Activated T-cell treated with anti-CD3 and anti-CD28 coated beads, Interleukin-2, amount 50 U/mL, for 4 hours (primary cell): ENCODE data around the gene RASA3. TPM values are rescaled to one million over a fixed set of nuclear protein-coding genes. Genes with fewer than 3 reads are reported as not detected.
A peak's percentile ranks its signal among the peaks of the same experiment; 100 is the strongest.

Source experiments
- ATAC-seq, 2 donors: fragments of 200-7000 bp; cut with Tn5 transposase; one replicate each; pipeline ENCODE4 v1.10.0; 2021
- DNase-seq: peaks from one replicate; pipeline ENCODE4 v3.0.0-alpha.2; 2020
- H3K27me3 Mint-ChIP-seq: one replicate; pipeline ENCODE4 v1.8.0; 2021; ENCODE audit warnings: low read depth, mixed read lengths
- H3K36me3 Mint-ChIP-seq: one replicate; pipeline ENCODE4 v1.8.0; 2022; ENCODE audit warnings: mixed read lengths; ENCODE audit not compliant: insufficient read depth
- H3K4me1 Mint-ChIP-seq: one replicate; pipeline ENCODE4 v1.8.0; 2021; ENCODE audit warnings: low read depth, mixed read lengths
- H3K4me3 Mint-ChIP-seq: one replicate; pipeline ENCODE4 v1.8.0; 2021; ENCODE audit warnings: mild to moderate bottlenecking, moderate library complexity, mixed read lengths
- H3K9me3 Mint-ChIP-seq: one replicate; pipeline ENCODE4 v1.8.0; 2021; ENCODE audit warnings: mixed read lengths
- total RNA-seq, 3 donors: library from RNA; stranded (reverse); gene quantifications; one replicate each; pipeline ENCODE4 v1.2.1, GENCODE V29; 2021

Gene RASA3
- total RNA-seq, 3 donors from 2014 or later: 23.7 to 28.7 (median 26.6) TPM

GRCh38 chr13:114049026-114049425 is 83.4 kb downstream of the RASA3 start:
- no peaks in the 10 kb centered on the region for H3K27me3 Mint-ChIP-seq
- no peaks in the 10 kb centered on the region for H3K9me3 Mint-ChIP-seq
- H3K4me1 Mint-ChIP-seq: peaks cover 69% of the 10 kb centered on the region
- H3K36me3 Mint-ChIP-seq: peaks cover 10% of the 10 kb centered on the region
- DNase-seq (peak; percentile 59), ATAC-seq (peak; percentile 69 to 73)
- H3K4me3 Mint-ChIP-seq: peak overlapping the region; percentile 48

GRCh38 chr13:114048443-114048842 is 84.0 kb downstream of the RASA3 start:
- H3K27me3 Mint-ChIP-seq: no peaks in the 10 kb centered on the region
- ATAC-seq (no peak), DNase-seq (no peak)
- peaks cover 67% of the 10 kb centered on the region for H3K4me1 Mint-ChIP-seq
- H3K4me3 Mint-ChIP-seq: no peak overlapping the region
- H3K36me3 Mint-ChIP-seq: peaks cover 11% of the 10 kb centered on the region
- no peaks in the 10 kb centered on the region for H3K9me3 Mint-ChIP-seq

GRCh38 chr13:114047358-114047881 is 85.0 kb downstream of the RASA3 start:
- DNase-seq (no peak), ATAC-seq (no peak)
- peaks cover 68% of the 10 kb centered on the region for H3K4me1 Mint-ChIP-seq
- peaks cover 16% of the 10 kb centered on the region for H3K36me3 Mint-ChIP-seq
- no peaks in the 10 kb centered on the region for H3K27me3 Mint-ChIP-seq
- no peak overlapping the region for H3K4me3 Mint-ChIP-seq
- H3K9me3 Mint-ChIP-seq: no peaks in the 10 kb centered on the region

GRCh38 chr13:114046431-114046975 is 85.9 kb downstream of the RASA3 start:
- no peaks in the 10 kb centered on the region for H3K9me3 Mint-ChIP-seq
- H3K27me3 Mint-ChIP-seq: no peaks in the 10 kb centered on the region
- ATAC-seq (no peak), DNase-seq (no peak)
- H3K4me1 Mint-ChIP-seq: peaks cover 70% of the 10 kb centered on the region
- no peak overlapping the region for H3K4me3 Mint-ChIP-seq
- H3K36me3 Mint-ChIP-seq: peaks cover 18% of the 10 kb centered on the region

- H3K9me3 Mint-ChIP-seq: no peaks in the 10 kb centered on the region
- ATAC-seq (no peak), DNase-seq (no peak)
- H3K4me1 Mint-ChIP-seq: peaks cover 66% of the 10 kb centered on the region
- H3K36me3 Mint-ChIP-seq: peaks cover 18% of the 10 kb centered on the region
- no peaks in the 10 kb centered on the region for H3K27me3 Mint-ChIP-seq
- no peak overlapping the region for H3K4me3 Mint-ChIP-seq
These were observed 87.2 kb downstream of the RASA3 start for GRCh38 chr13:114045113-114045735.

GRCh38 chr13:114044486-114044885 is 87.9 kb downstream of the RASA3 start:
- H3K4me3 Mint-ChIP-seq: no peak overlapping the region

GRCh38 chr13:114043421-114044053 is 88.9 kb downstream of the RASA3 start:
- Mint-ChIP-seq H3K36me3 (peaks cover 16% of the 10 kb centered on the region), H3K4me1 (peaks cover 51% of the 10 kb centered on the region), H3K9me3 (no peaks in the 10 kb centered on the region), H3K27me3 (no peaks in the 10 kb centered on the region), H3K4me3 (no peak overlapping the region)
- DNase-seq: no peak
- ATAC-seq: peak in 1 of 2 donors; percentile 32

More at GRCh38 chr13:114044486-114044885, 87.9 kb downstream of the RASA3 start:
- Mint-ChIP-seq H3K27me3 (no peaks in the 10 kb centered on the region), H3K9me3 (no peaks in the 10 kb centered on the region), H3K36me3 (peaks cover 18% of the 10 kb centered on the region), H3K4me1 (peaks cover 58% of the 10 kb centered on the region)
- DNase-seq (no peak), ATAC-seq (no peak)

- H3K9me3 Mint-ChIP-seq: no peaks in the 10 kb centered on the region
- no peak for ATAC-seq
- no peak for DNase-seq
- H3K27me3 Mint-ChIP-seq: no peaks in the 10 kb centered on the region
- peaks cover 47% of the 10 kb centered on the region for H3K4me1 Mint-ChIP-seq
- peaks cover 20% of the 10 kb centered on the region for H3K36me3 Mint-ChIP-seq
- no peak overlapping the region for H3K4me3 Mint-ChIP-seq
These were observed 90.2 kb downstream of the RASA3 start for GRCh38 chr13:114042066-114042815.

GRCh38 chr13:114041493-114041892 is 90.9 kb downstream of the RASA3 start:
- Mint-ChIP-seq H3K4me1 (peaks cover 43% of the 10 kb centered on the region), H3K36me3 (peaks cover 24% of the 10 kb centered on the region), H3K27me3 (no peaks in the 10 kb centered on the region), H3K9me3 (no peaks in the 10 kb centered on the region), H3K4me3 (no peak overlapping the region)
- no peak for ATAC-seq
- no peak for DNase-seq

GRCh38 chr13:114039471-114040141 is 92.8 kb downstream of the RASA3 start:
- Mint-ChIP-seq H3K4me3 (no peak overlapping the region), H3K36me3 (peaks cover 20% of the 10 kb centered on the region), H3K27me3 (no peaks in the 10 kb centered on the region), H3K9me3 (no peaks in the 10 kb centered on the region), H3K4me1 (peaks cover 27% of the 10 kb centered on the region)
- no peak for ATAC-seq
- no peak for DNase-seq

GRCh38 chr13:114038900-114039299 is 93.5 kb downstream of the RASA3 start:
- Mint-ChIP-seq H3K27me3 (no peaks in the 10 kb centered on the region), H3K4me1 (peaks cover 27% of the 10 kb centered on the region), H3K4me3 (no peak overlapping the region), H3K9me3 (no peaks in the 10 kb centered on the region), H3K36me3 (peaks cover 18% of the 10 kb centered on the region)
- no peak for ATAC-seq
- DNase-seq: no peak

GRCh38 chr13:114038211-114038613 is 94.2 kb downstream of the RASA3 start:
- no peak overlapping the region for H3K4me3 Mint-ChIP-seq
- no peak for ATAC-seq
- peaks cover 24% of the 10 kb centered on the region for H3K4me1 Mint-ChIP-seq
- no peaks in the 10 kb centered on the region for H3K9me3 Mint-ChIP-seq
- H3K36me3 Mint-ChIP-seq: peaks cover 16% of the 10 kb centered on the region
- no peak for DNase-seq
- H3K27me3 Mint-ChIP-seq: no peaks in the 10 kb centered on the region

GRCh38 chr13:114037674-114038073 is 94.7 kb downstream of the RASA3 start:
- DNase-seq: no peak
- no peak overlapping the region for H3K4me3 Mint-ChIP-seq
- H3K4me1 Mint-ChIP-seq: peaks cover 20% of the 10 kb centered on the region
- peaks cover 12% of the 10 kb centered on the region for H3K36me3 Mint-ChIP-seq
- H3K9me3 Mint-ChIP-seq: no peaks in the 10 kb centered on the region
- no peak for ATAC-seq
- H3K27me3 Mint-ChIP-seq: no peaks in the 10 kb centered on the region
